ENCODE results near the gene OSGIN1.

Gene OSGIN1

GRCh38 chr16:83925957-83926725 lies 26.9 kb upstream of the OSGIN1 start:
- Histone ChIP-seq H3K4me1 (peaks cover 8% of the 10 kb centered on the region), H3K4me3 (no peak overlapping the region), H4K20me1 (peaks cover 27% of the 10 kb centered on the region), H3K9me3 (no peaks in the 10 kb centered on the region), H3K27me3 (no peaks in the 10 kb centered on the region), H3K27ac (no peak overlapping the region), H3K9ac (no peak overlapping the region), H3K36me3 (peaks cover 5% of the 10 kb centered on the region; the same call in 1 of the 2 replicates), H3K4me2 (no peak overlapping the region)
- TF ChIP-seq Cebpa-rat (IDR thresholded peaks at IDR 0.05), result no peak

- Histone ChIP-seq H3K27ac (no peak overlapping the region), H3K36me3 (peaks cover under 1% of the 10 kb centered on the region; the same call in 1 of the 2 replicates), H4K20me1 (peaks cover 27% of the 10 kb centered on the region), H3K4me1 (peaks cover 8% of the 10 kb centered on the region), H3K9ac (no peak overlapping the region), H3K4me3 (no peak overlapping the region), H3K9me3 (no peaks in the 10 kb centered on the region), H3K4me2 (no peak overlapping the region), H3K27me3 (no peaks in the 10 kb centered on the region)
- no peak for TF ChIP-seq Cebpa-rat (IDR thresholded peaks at IDR 0.05)
Observed at GRCh38 chr16:83926726-83927397, 26.2 kb upstream of the OSGIN1 start.

GRCh38 chr16:83928341-83929055 lies 24.5 kb upstream of the OSGIN1 start:
- Histone ChIP-seq H3K4me2 (no peak overlapping the region), H3K4me1 (peaks cover 8% of the 10 kb centered on the region), H3K36me3 (no peaks in the 10 kb centered on the region; the same call in 1 of the 2 replicates), H3K4me3 (no peak overlapping the region), H3K27me3 (no peaks in the 10 kb centered on the region), H4K20me1 (peaks cover 22% of the 10 kb centered on the region), H3K27ac (no peak overlapping the region), H3K9ac (no peak overlapping the region), H3K9me3 (no peaks in the 10 kb centered on the region)
- no peak for TF ChIP-seq Cebpa-rat (IDR thresholded peaks at IDR 0.05)

- Histone ChIP-seq H3K27ac (no peak overlapping the region), H3K9me3 (no peaks in the 10 kb centered on the region), H3K27me3 (no peaks in the 10 kb centered on the region), H4K20me1 (peaks cover 14% of the 10 kb centered on the region; the same call in 1 of the 2 replicates), H3K36me3 (no peaks in the 10 kb centered on the region), H3K4me3 (no peak overlapping the region), H3K4me2 (no peak overlapping the region), H3K4me1 (peaks cover 18% of the 10 kb centered on the region), H3K9ac (no peak overlapping the region)
- TF ChIP-seq Cebpa-rat (IDR thresholded peaks at IDR 0.05), result no peak
Observed at GRCh38 chr16:83929811-83930555, 23.1 kb upstream of the OSGIN1 start.

- no peak for TF ChIP-seq Cebpa-rat (IDR thresholded peaks at IDR 0.05)
- no peak overlapping the region for H3K4me2 ChIP-seq
- H3K27me3 ChIP-seq, result no peaks in the 10 kb centered on the region
- H3K36me3 ChIP-seq, result no peaks in the 10 kb centered on the region
- H3K4me1 ChIP-seq, result peaks cover 18% of the 10 kb centered on the region
- no peaks in the 10 kb centered on the region for H3K9me3 ChIP-seq
- H4K20me1 ChIP-seq, result peaks cover 14% of the 10 kb centered on the region; the same call in 1 of the 2 replicates
- no peak overlapping the region for H3K4me3 ChIP-seq
- H3K27ac ChIP-seq, result no peak overlapping the region
- no peak overlapping the region for H3K9ac ChIP-seq
Observed at GRCh38 chr16:83930730-83931500, 22.1 kb upstream of the OSGIN1 start.

- Histone ChIP-seq H3K27ac (no peak overlapping the region), H3K4me3 (no peak overlapping the region), H4K20me1 (peaks cover 14% of the 10 kb centered on the region; the same call in 1 of the 2 replicates), H3K27me3 (no peaks in the 10 kb centered on the region), H3K36me3 (no peaks in the 10 kb centered on the region), H3K4me1 (peaks cover 16% of the 10 kb centered on the region), H3K9me3 (no peaks in the 10 kb centered on the region), H3K9ac (no peak overlapping the region), H3K4me2 (no peak overlapping the region)
- TF ChIP-seq Cebpa-rat (IDR thresholded peaks at IDR 0.05), result no peak
Observed at GRCh38 chr16:83931556-83931955, 21.5 kb upstream of the OSGIN1 start.

GRCh38 chr16:83932304-83932703 lies 20.7 kb upstream of the OSGIN1 start:
- no peak overlapping the region for H3K9ac ChIP-seq
- no peaks in the 10 kb centered on the region for H3K36me3 ChIP-seq
- H3K9me3 ChIP-seq, result no peaks in the 10 kb centered on the region
- TF ChIP-seq Cebpa-rat (IDR thresholded peaks at IDR 0.05), result no peak
- 0 out of 2 replicates have a peak, but pooled peaks cover 8% of the 10 kb centered on the region for H4K20me1 ChIP-seq
- no peak overlapping the region for H3K4me3 ChIP-seq
- H3K27me3 ChIP-seq, result no peaks in the 10 kb centered on the region
- peaks cover 11% of the 10 kb centered on the region for H3K4me1 ChIP-seq
- no peak overlapping the region for H3K4me2 ChIP-seq
- no peak overlapping the region for H3K27ac ChIP-seq

GRCh38 chr16:83932955-83933673 lies 19.9 kb upstream of the OSGIN1 start:
- Histone ChIP-seq H3K9ac (no peak overlapping the region), H3K27ac (no peak overlapping the region), H3K9me3 (no peaks in the 10 kb centered on the region), H3K4me2 (no peak overlapping the region), H4K20me1 (0 out of 2 replicates have a peak, but pooled peaks cover 3% of the 10 kb centered on the region), H3K36me3 (no peaks in the 10 kb centered on the region), H3K4me3 (no peak overlapping the region), H3K27me3 (no peaks in the 10 kb centered on the region), H3K4me1 (peaks cover 11% of the 10 kb centered on the region)
- TF ChIP-seq Cebpa-rat (IDR thresholded peaks at IDR 0.05), result no peak
